ENCODE data around the gene POR.

The POR gene

GRCh38 chr7:75957021-75957736 lies 42.2 kb downstream of the POR start:
- peaks cover 21% of the 10 kb centered on the region for H3K36me3 ChIP-seq (ENCODE audit: insufficient read depth, low read length)
- H3K27me3 ChIP-seq (ENCODE audit: insufficient read depth, low read length) = no peaks in the 10 kb centered on the region
- H3K4me1 ChIP-seq (ENCODE audit: insufficient read depth, low read length) = peaks cover 2% of the 10 kb centered on the region
- H3K4me3 ChIP-seq (ENCODE audit: low read length) = no peak overlapping the region
- no peak overlapping the region for H2AFZ ChIP-seq (ENCODE audit: low read depth, low read length)
- peaks cover 2% of the 10 kb centered on the region for H3K9me3 ChIP-seq (ENCODE audit: low read length)

GRCh38 chr7:75958802-75959543 lies 44.0 kb downstream of the POR start:
- Histone ChIP-seq H3K36me3 (ENCODE audit: insufficient read depth, low read length) (peaks cover 19% of the 10 kb centered on the region), H3K4me3 (ENCODE audit: low read length) (no peak overlapping the region), H3K4me1 (ENCODE audit: insufficient read depth, low read length) (peaks cover 18% of the 10 kb centered on the region), H3K9me3 (ENCODE audit: low read length) (no peaks in the 10 kb centered on the region), H3K27me3 (ENCODE audit: insufficient read depth, low read length) (no peaks in the 10 kb centered on the region), H2AFZ (ENCODE audit: low read depth, low read length) (no peak overlapping the region)

- Histone ChIP-seq H3K27me3 (ENCODE audit: insufficient read depth, low read length) (no peaks in the 10 kb centered on the region), H3K4me1 (ENCODE audit: insufficient read depth, low read length) (peaks cover 26% of the 10 kb centered on the region), H3K9me3 (ENCODE audit: low read length) (no peaks in the 10 kb centered on the region), H3K36me3 (ENCODE audit: insufficient read depth, low read length) (peaks cover 9% of the 10 kb centered on the region), H2AFZ (ENCODE audit: low read depth, low read length) (no peak overlapping the region), H3K4me3 (ENCODE audit: low read length) (no peak overlapping the region)
These were observed 45.4 kb downstream of the POR start for GRCh38 chr7:75960372-75960771.

GRCh38 chr7:75961218-75961617 lies 46.3 kb downstream of the POR start:
- H3K4me3 ChIP-seq (ENCODE audit: low read length) = no peak overlapping the region
- H2AFZ ChIP-seq (ENCODE audit: low read depth, low read length) = no peak overlapping the region
- no peaks in the 10 kb centered on the region for H3K9me3 ChIP-seq (ENCODE audit: low read length)
- peaks cover 3% of the 10 kb centered on the region for H3K36me3 ChIP-seq (ENCODE audit: insufficient read depth, low read length)
- H3K27me3 ChIP-seq (ENCODE audit: insufficient read depth, low read length) = no peaks in the 10 kb centered on the region
- H3K4me1 ChIP-seq (ENCODE audit: insufficient read depth, low read length) = peaks cover 35% of the 10 kb centered on the region

GRCh38 chr7:75962607-75963380 lies 47.8 kb downstream of the POR start:
- Histone ChIP-seq H3K9me3 (ENCODE audit: low read length) (no peaks in the 10 kb centered on the region), H3K4me3 (ENCODE audit: low read length) (no peak overlapping the region), H3K4me1 (ENCODE audit: insufficient read depth, low read length) (peaks cover 50% of the 10 kb centered on the region), H2AFZ (ENCODE audit: low read depth, low read length) (no peak overlapping the region), H3K27me3 (ENCODE audit: insufficient read depth, low read length) (no peaks in the 10 kb centered on the region), H3K36me3 (ENCODE audit: insufficient read depth, low read length) (no peaks in the 10 kb centered on the region)

GRCh38 chr7:75963381-75963995 lies 48.5 kb downstream of the POR start:
- Histone ChIP-seq H3K36me3 (ENCODE audit: insufficient read depth, low read length) (no peaks in the 10 kb centered on the region), H2AFZ (ENCODE audit: low read depth, low read length) (no peak overlapping the region), H3K9me3 (ENCODE audit: low read length) (no peaks in the 10 kb centered on the region), H3K4me1 (ENCODE audit: insufficient read depth, low read length) (peaks cover 57% of the 10 kb centered on the region), H3K27me3 (ENCODE audit: insufficient read depth, low read length) (no peaks in the 10 kb centered on the region), H3K4me3 (ENCODE audit: low read length) (no peak overlapping the region)

- Histone ChIP-seq H3K36me3 (ENCODE audit: insufficient read depth, low read length) (no peaks in the 10 kb centered on the region), H3K9me3 (ENCODE audit: low read length) (no peaks in the 10 kb centered on the region), H3K4me3 (ENCODE audit: low read length) (no peak overlapping the region)
These were observed 50.7 kb downstream of the POR start for GRCh38 chr7:75965617-75966016.

GRCh38 chr7:75966190-75966961 lies 51.4 kb downstream of the POR start:
- H3K27me3 ChIP-seq (ENCODE audit: insufficient read depth, low read length) = no peaks in the 10 kb centered on the region
- no peaks in the 10 kb centered on the region for H3K9me3 ChIP-seq (ENCODE audit: low read length)
- H3K4me3 ChIP-seq (ENCODE audit: low read length) = no peak overlapping the region
- no peak overlapping the region for H2AFZ ChIP-seq (ENCODE audit: low read depth, low read length)
- H3K36me3 ChIP-seq (ENCODE audit: insufficient read depth, low read length) = no peaks in the 10 kb centered on the region
- H3K4me1 ChIP-seq (ENCODE audit: insufficient read depth, low read length) = peaks cover 59% of the 10 kb centered on the region

More at GRCh38 chr7:75965617-75966016, 50.7 kb downstream of the POR start:
- H2AFZ ChIP-seq (ENCODE audit: low read depth, low read length) = no peak overlapping the region
- peaks cover 59% of the 10 kb centered on the region for H3K4me1 ChIP-seq (ENCODE audit: insufficient read depth, low read length)
- no peaks in the 10 kb centered on the region for H3K27me3 ChIP-seq (ENCODE audit: insufficient read depth, low read length)

GRCh38 chr7:75967055-75967454 lies 52.1 kb downstream of the POR start:
- H3K4me1 ChIP-seq (ENCODE audit: insufficient read depth, low read length) = peaks cover 61% of the 10 kb centered on the region
- H3K27me3 ChIP-seq (ENCODE audit: insufficient read depth, low read length) = no peaks in the 10 kb centered on the region

GRCh38 chr7:75967487-75967997 lies 52.6 kb downstream of the POR start:
- Histone ChIP-seq H3K4me1 (ENCODE audit: insufficient read depth, low read length) (peaks cover 57% of the 10 kb centered on the region), H3K4me3 (ENCODE audit: low read length) (no peak overlapping the region), H3K9me3 (ENCODE audit: low read length) (no peaks in the 10 kb centered on the region), H3K36me3 (ENCODE audit: insufficient read depth, low read length) (no peaks in the 10 kb centered on the region), H2AFZ (ENCODE audit: low read depth, low read length) (no peak overlapping the region), H3K27me3 (ENCODE audit: insufficient read depth, low read length) (no peaks in the 10 kb centered on the region)

More at GRCh38 chr7:75967055-75967454, 52.1 kb downstream of the POR start:
- H2AFZ ChIP-seq (ENCODE audit: low read depth, low read length) = no peak overlapping the region
- H3K36me3 ChIP-seq (ENCODE audit: insufficient read depth, low read length) = no peaks in the 10 kb centered on the region
- H3K4me3 ChIP-seq (ENCODE audit: low read length) = no peak overlapping the region
- no peaks in the 10 kb centered on the region for H3K9me3 ChIP-seq (ENCODE audit: low read length)

GRCh38 chr7:75968012-75968411 lies 53.1 kb downstream of the POR start:
- peaks cover 52% of the 10 kb centered on the region for H3K4me1 ChIP-seq (ENCODE audit: insufficient read depth, low read length)

GRCh38 chr7:75968561-75969001 lies 53.6 kb downstream of the POR start:
- Histone ChIP-seq H2AFZ (ENCODE audit: low read depth, low read length) (no peak overlapping the region), H3K9me3 (ENCODE audit: low read length) (no peaks in the 10 kb centered on the region), H3K4me1 (ENCODE audit: insufficient read depth, low read length) (peaks cover 46% of the 10 kb centered on the region), H3K4me3 (ENCODE audit: low read length) (no peak overlapping the region), H3K36me3 (ENCODE audit: insufficient read depth, low read length) (no peaks in the 10 kb centered on the region), H3K27me3 (ENCODE audit: insufficient read depth, low read length) (no peaks in the 10 kb centered on the region)

More at GRCh38 chr7:75968012-75968411, 53.1 kb downstream of the POR start:
- Histone ChIP-seq H3K9me3 (ENCODE audit: low read length) (no peaks in the 10 kb centered on the region), H3K4me3 (ENCODE audit: low read length) (no peak overlapping the region), H2AFZ (ENCODE audit: low read depth, low read length) (no peak overlapping the region), H3K36me3 (ENCODE audit: insufficient read depth, low read length) (no peaks in the 10 kb centered on the region), H3K27me3 (ENCODE audit: insufficient read depth, low read length) (no peaks in the 10 kb centered on the region)

All from neuron (in vitro differentiated cells).